ENCODE data around the gene ANKRD13B.

The ANKRD13B gene

GRCh38 chr17:29597361-29598172 is 4.6 kb downstream of the ANKRD13B start:
- DNase-seq (ENCODE audit: low read depth): no peak
- no peak for TF ChIP-seq CTCF (IDR thresholded peaks at IDR 0.05; ENCODE audit: low read length, missing control alignments)

GRCh38 chr17:29603109-29603674 is 10.3 kb downstream of the ANKRD13B start:
- DNase-seq (ENCODE audit: low read depth): no peak

More at GRCh38 chr17:29597361-29598172, 4.6 kb downstream of the ANKRD13B start:
- no peak overlapping the region for H3K4me3 ChIP-seq (replicated peaks; ENCODE audit: low read depth, low read length)

GRCh38 chr17:29607557-29608195 is 14.7 kb downstream of the ANKRD13B start:
- TF ChIP-seq CTCF (IDR thresholded peaks at IDR 0.05; ENCODE audit: low read length, missing control alignments): no peak
- DNase-seq (ENCODE audit: low read depth): no peak
- H3K4me3 ChIP-seq (replicated peaks; ENCODE audit: low read depth, low read length): no peak overlapping the region

More at GRCh38 chr17:29603109-29603674, 10.3 kb downstream of the ANKRD13B start:
- no peak overlapping the region for H3K4me3 ChIP-seq (replicated peaks; ENCODE audit: low read depth, low read length)
- no peak for TF ChIP-seq CTCF (IDR thresholded peaks at IDR 0.05; ENCODE audit: low read length, missing control alignments)

- H3K4me3 ChIP-seq (replicated peaks; ENCODE audit: low read depth, low read length): no peak overlapping the region
- TF ChIP-seq CTCF (IDR thresholded peaks at IDR 0.05; ENCODE audit: low read length, missing control alignments): no peak
- no peak for DNase-seq (ENCODE audit: low read depth)
These were observed 16.1 kb downstream of the ANKRD13B start for GRCh38 chr17:29608986-29609385.

GRCh38 chr17:29610395-29610794 is 17.5 kb downstream of the ANKRD13B start:
- no peak for TF ChIP-seq CTCF (IDR thresholded peaks at IDR 0.05; ENCODE audit: low read length, missing control alignments)
- no peak overlapping the region for H3K4me3 ChIP-seq (replicated peaks; ENCODE audit: low read depth, low read length)
- DNase-seq (ENCODE audit: low read depth): no peak

GRCh38 chr17:29611351-29612093 is 18.6 kb downstream of the ANKRD13B start:
- H3K4me3 ChIP-seq (replicated peaks; ENCODE audit: low read depth, low read length): no peak overlapping the region
- TF ChIP-seq CTCF (IDR thresholded peaks at IDR 0.05; ENCODE audit: low read length, missing control alignments): no peak

More at GRCh38 chr17:29611351-29612093, 18.6 kb downstream of the ANKRD13B start:
- no peak for DNase-seq (ENCODE audit: low read depth)

All from fibroblast of pulmonary artery (primary cell).